CD4-positive, alpha-beta T cell (primary cell): ENCODE measurements around the gene FNDC3B. TPM values are rescaled to one million over a fixed set of nuclear protein-coding genes. Genes with fewer than 3 reads are reported as not detected.

Experiments
- ATAC-seq: fragments of 200-7000 bp; cut with Tn5 transposase; one replicate; pipeline ENCODE4 v1.10.0; 2022; ENCODE audit warnings: mild to moderate bottlenecking; ENCODE audit not compliant: poor library complexity
- CTCF ChIA-PET: fragments of 350-600 bp; sonication (Branson Sonifier 250); formaldehyde crosslinking; loops from one replicate; lab custom pipeline; 2021; ENCODE audit warnings: antibody characterized with exemption, inconsistent platforms; lab: Charles Lee
- POLR2A ChIA-PET: fragments of 350-600 bp; sonication (Branson Sonifier 250); formaldehyde crosslinking; loops from one replicate; lab custom pipeline; 2021; ENCODE audit warnings: antibody characterized with exemption, inconsistent platforms; lab: Charles Lee
- DNase-seq, 14 experiments: peaks; one replicate each; pipeline ENCODE4 v3.0.0-alpha.2; 2013 to 2020; ENCODE audit warnings: mixed read lengths in 2 of 14
- H3K27ac ChIP-seq, 2 donors: one replicate each; pipeline versions ENCODE4 v1.5.1 to v1.7.0; 2013; ENCODE audit warnings: low read length in 2 of 2, low read depth in 1 of 2, mild to moderate bottlenecking in 1 of 2
- H3K27me3 ChIP-seq, 2 experiments: 1 replicate in 1 of 2; 2 replicates in 1 of 2; pipeline versions ENCODE4 v1.6.1 to v1.7.0; 2013; ENCODE audit warnings: low read length in 2 of 2, control low read depth in 1 of 2, mild to moderate bottlenecking in 1 of 2, moderate library complexity in 1 of 2; ENCODE audit not compliant: insufficient read depth in 2 of 2, control insufficient read depth in 1 of 2
- H3K36me3 ChIP-seq: one replicate; pipeline ENCODE4 v1.6.1; 2013; ENCODE audit warnings: low read length, control low read depth; ENCODE audit not compliant: insufficient read depth
- H3K4me1 ChIP-seq: one replicate; pipeline ENCODE4 v1.6.1; 2013; ENCODE audit warnings: low read length, control low read depth; ENCODE audit not compliant: insufficient read depth
- H3K4me3 ChIP-seq: one replicate; pipeline ENCODE4 v1.5.1; 2013; ENCODE audit warnings: mild to moderate bottlenecking, low read length, moderate library complexity
- H3K9me3 ChIP-seq, 2 experiments: 1 replicate in 1 of 2; 2 replicates in 1 of 2; pipeline versions ENCODE4 v1.6.1 to v1.7.0; 2013; ENCODE audit warnings: low read length in 2 of 2, mild to moderate bottlenecking in 2 of 2, control low read depth in 1 of 2, moderate library complexity in 1 of 2; ENCODE audit not compliant: control insufficient read depth in 1 of 2, insufficient read depth in 1 of 2
- H3K27ac Mint-ChIP-seq: one replicate; pipeline ENCODE4 v1.8.0; 2020; ENCODE audit warnings: mixed read lengths
- H3K27me3 Mint-ChIP-seq: one replicate; pipeline ENCODE4 v1.8.0; 2021; ENCODE audit warnings: mixed read lengths
- H3K36me3 Mint-ChIP-seq: one replicate; pipeline ENCODE4 v1.8.0; 2021; ENCODE audit warnings: low read depth, mixed read lengths
- H3K4me1 Mint-ChIP-seq: one replicate; pipeline ENCODE4 v1.8.0; 2021; ENCODE audit warnings: low read depth, mixed read lengths
- H3K4me3 Mint-ChIP-seq: one replicate; pipeline ENCODE4 v1.8.0; 2020; ENCODE audit warnings: mild to moderate bottlenecking, mixed read lengths
- H3K9me3 Mint-ChIP-seq: one replicate; pipeline ENCODE4 v1.8.0; 2020; ENCODE audit warnings: mixed read lengths
- CTCF ChIP-seq: fragments of 200-600 bp; IDR thresholded peaks from one replicate; pipeline ENCODE4 v1.8.0; 2022; ENCODE audit warnings: antibody characterized with exemption, mild to moderate bottlenecking
- intact Hi-C, 2 experiments: fragments of 100-400 bp; cut with DNase I in 1 of 2; cut with micrococcal nuclease in 1 of 2; formaldehyde crosslinking; loops; one replicate each; pipeline versions ENCODE4 v1.15.1 to v1.9.0; 2023 to 2025; cut with DNase I, micrococcal nuclease
- total RNA-seq, 174 experiments: library from RNA in 2 of 174; stranded (reverse) in 2 of 174; gene quantifications; one replicate each; pipeline ENCODE4 v1.2.3 and lab custom pipeline; 2021 to 2026

Gene FNDC3B
- total RNA-seq, 2 experiments from 2014 or later, result 26.1 to 28.7 TPM

- no peak overlapping the region for H3K4me3 Mint-ChIP-seq
Measured at GRCh38 chr3:172190980-172191379, 151.6 kb downstream of the FNDC3B start.

GRCh38 chr3:172191629-172192028 is 152.3 kb downstream of the FNDC3B start:
- Mint-ChIP-seq H3K36me3 (peaks cover 4% of the 10 kb centered on the region), H3K4me3 (no peak overlapping the region), H3K9me3 (no peaks in the 10 kb centered on the region), H3K4me1 (peaks cover 10% of the 10 kb centered on the region), H3K27me3 (no peaks in the 10 kb centered on the region), H3K27ac (no peak overlapping the region)
- TF ChIP-seq CTCF, result no peak
- CTCF ChIA-PET, result no interaction called here
- no peak overlapping the region for H3K27ac ChIP-seq
- DNase-seq (no peak), ATAC-seq (no peak)
- no peak overlapping the region for H3K4me3 ChIP-seq
- intact Hi-C loops, result no loop called here
- H3K27me3 ChIP-seq, result no peaks in the 10 kb centered on the region
- POLR2A ChIA-PET, result no interaction called here
- no peaks in the 10 kb centered on the region for H3K36me3 ChIP-seq
- no peaks in the 10 kb centered on the region for H3K9me3 ChIP-seq
- no peaks in the 10 kb centered on the region for H3K4me1 ChIP-seq

More at GRCh38 chr3:172190980-172191379, 151.6 kb downstream of the FNDC3B start:
- Histone ChIP-seq H3K9me3 (no peaks in the 10 kb centered on the region), H3K27ac (no peak overlapping the region), H3K4me3 (no peak overlapping the region), H3K36me3 (no peaks in the 10 kb centered on the region), H3K27me3 (no peaks in the 10 kb centered on the region), H3K4me1 (no peaks in the 10 kb centered on the region)
- Mint-ChIP-seq H3K4me1 (peaks cover 10% of the 10 kb centered on the region), H3K9me3 (no peaks in the 10 kb centered on the region), H3K27ac (no peak overlapping the region), H3K27me3 (no peaks in the 10 kb centered on the region), H3K36me3 (peaks cover 4% of the 10 kb centered on the region)
- intact Hi-C loops, result no loop called here
- DNase-seq (no peak), ATAC-seq (no peak)
- TF ChIP-seq CTCF, result no peak
- ChIA-PET POLR2A (no interaction called here), CTCF (no interaction called here)

- no peaks in the 10 kb centered on the region for H3K9me3 ChIP-seq
- no peaks in the 10 kb centered on the region for H3K27me3 Mint-ChIP-seq
- H3K36me3 ChIP-seq, result no peaks in the 10 kb centered on the region
- H3K4me1 Mint-ChIP-seq, result peaks cover 10% of the 10 kb centered on the region
- no peak overlapping the region for H3K27ac Mint-ChIP-seq
- TF ChIP-seq CTCF, result no peak
- no peak for DNase-seq
- H3K4me3 Mint-ChIP-seq, result no peak overlapping the region
- ChIA-PET CTCF (no interaction called here), POLR2A (no interaction called here)
- no peak for ATAC-seq
- no peak overlapping the region for H3K27ac ChIP-seq
- H3K9me3 Mint-ChIP-seq, result no peaks in the 10 kb centered on the region
- H3K4me3 ChIP-seq, result no peak overlapping the region
- no peaks in the 10 kb centered on the region for H3K4me1 ChIP-seq
- intact Hi-C loops, result no loop called here
- H3K36me3 Mint-ChIP-seq, result peaks cover 4% of the 10 kb centered on the region
- no peaks in the 10 kb centered on the region for H3K27me3 ChIP-seq
Measured at GRCh38 chr3:172192830-172193415, 153.5 kb downstream of the FNDC3B start.
